HG03108 (cell line): Measurements from ENCODE around the gene RUNX3.
A peak's percentile ranks its signal among the peaks of the same experiment; 100 is the strongest.

Source experiments
- ATAC-seq: cut with Tn5 transposase; IDR thresholded peaks from one replicate; pipeline ENCODE4 v1.9.1; 2021; ENCODE audit warnings: moderate library complexity; ENCODE audit not compliant: unreplicated experiment

Gene RUNX3

GRCh38 chr1:24931146-24931467, 1.0 kb upstream of the RUNX3 start:
- ATAC-seq, result no peak

- peak; percentile 8 for ATAC-seq
Observed at GRCh38 chr1:24929398-24930259, 447 bp downstream of the RUNX3 start.

- ATAC-seq, result no peak
Observed at GRCh38 chr1:24928689-24929397, 1.2 kb downstream of the RUNX3 start.

- ATAC-seq, result no peak
Observed at GRCh38 chr1:24927988-24928688, 1.9 kb downstream of the RUNX3 start.

- ATAC-seq, result no peak
Observed at GRCh38 chr1:24927473-24927872, 2.6 kb downstream of the RUNX3 start.

- ATAC-seq, result no peak
Observed at GRCh38 chr1:24926563-24927249, 3.4 kb downstream of the RUNX3 start.

- no peak for ATAC-seq
Observed at GRCh38 chr1:24925963-24926362, 4.1 kb downstream of the RUNX3 start.

GRCh38 chr1:24925082-24925779, 4.8 kb downstream of the RUNX3 start:
- no peak for ATAC-seq

GRCh38 chr1:24923485-24924113, 6.5 kb downstream of the RUNX3 start:
- ATAC-seq, result peak; percentile 32

GRCh38 chr1:24921938-24922662, 8.0 kb downstream of the RUNX3 start:
- ATAC-seq, result no peak

- ATAC-seq, result no peak
Observed at GRCh38 chr1:24921412-24921811, 8.7 kb downstream of the RUNX3 start.

- ATAC-seq, result no peak
Observed at GRCh38 chr1:24920533-24920925, 9.5 kb downstream of the RUNX3 start.

- ATAC-seq, result no peak
Observed at GRCh38 chr1:24919791-24920532, 10.1 kb downstream of the RUNX3 start.

GRCh38 chr1:24918995-24919605, 11.0 kb downstream of the RUNX3 start:
- ATAC-seq, result no peak

GRCh38 chr1:24918370-24918769, 11.7 kb downstream of the RUNX3 start:
- ATAC-seq, result no peak

GRCh38 chr1:24917327-24918074, 12.6 kb downstream of the RUNX3 start:
- no peak for ATAC-seq

GRCh38 chr1:24915816-24916602, 14.1 kb downstream of the RUNX3 start:
- peak; percentile 53 for ATAC-seq
